Suprapubic skin (tissue), 4 donors: ENCODE measurements around the gene CYP4F3. TPM values are rescaled to one million over a fixed set of nuclear protein-coding genes. Genes with fewer than 3 reads are reported as not detected.

Source experiments
- total RNA-seq, 4 donors: library from RNA; depleted of rRNA; stranded (reverse); fragments of >200 nt; gene quantifications; one replicate each; pipeline ENCODE4 v1.1.0, GENCODE V29; 2016

CYP4F3 gene
- total RNA-seq, 4 donors from 2014 or later = 9.5 to 14.4 (median 12.2) TPM

Other genes with a start within 250 kb of the CYP4F3 start
- 100 to 1,000 TPM in 2 of 4 donors, 10 to 100 TPM in 2; 97.5 to 259 (median 118) TPM for gene AKAP8L, start 221.9 kb upstream of the CYP4F3 start, total RNA-seq
- gene WIZ, start 190.9 kb upstream of the CYP4F3 start, total RNA-seq = 10 to 100 TPM; 39.1 to 44.9 (median 41.0) TPM
- 1 to 10 TPM in 2 of 4 donors, under 1 TPM in 2; 0.70 to 2.4 (median 1.0) TPM for gene RASAL3, start 176.4 kb upstream of the CYP4F3 start, total RNA-seq
- under 1 TPM in 1 of 4 donors, not detected in 3; 0.21 TPM for gene PGLYRP2, start 161.4 kb upstream of the CYP4F3 start, total RNA-seq
- 10 to 100 TPM; 26.0 to 77.7 (median 55.5) TPM for gene CYP4F22, start 132.4 kb upstream of the CYP4F3 start, total RNA-seq
- 10 to 100 TPM; 14.5 to 18.7 (median 14.9) TPM for gene CYP4F8, start 25.7 kb upstream of the CYP4F3 start, total RNA-seq
- 100 to 1,000 TPM in 1 of 4 donors, 10 to 100 TPM in 3; 63.3 to 233 (median 84.3) TPM for gene CYP4F12, start 32.2 kb downstream of the CYP4F3 start, total RNA-seq
- not detected for gene OR10H2, start 87.1 kb downstream of the CYP4F3 start, total RNA-seq
- not detected for gene OR10H3, start 97.1 kb downstream of the CYP4F3 start, total RNA-seq
- not detected for gene OR10H5, start 146.8 kb downstream of the CYP4F3 start, total RNA-seq
- gene OR10H1, start 174.8 kb downstream of the CYP4F3 start, total RNA-seq = not detected